NCI-H2171 (cell line): Measurements from ENCODE around the gene SAMD4A.
A peak's percentile ranks its signal among the peaks of the same experiment; 100 is the strongest.
"Not testable (repeated sequence)": the region's sequence is repeated elsewhere in the genome, so short reads cannot be mapped to it uniquely, and the experiment has no call there.

ENCODE experiments used
- DNase-seq: peaks from one replicate; lab custom pipeline; 2025; lab: John Stamatoyannopoulos, UW

SAMD4A gene

GRCh38 chr14:54784657-54785056 lies 217.7 kb downstream of the SAMD4A start:
- DNase-seq, result no peak

GRCh38 chr14:54785136-54785777 lies 218.3 kb downstream of the SAMD4A start:
- no peak for DNase-seq

GRCh38 chr14:54785778-54786770 lies 219.1 kb downstream of the SAMD4A start:
- no peak for DNase-seq

- no peak for DNase-seq
Measured at GRCh38 chr14:54786838-54787237, 219.9 kb downstream of the SAMD4A start.

- DNase-seq, result no peak
Measured at GRCh38 chr14:54787261-54787660, 220.3 kb downstream of the SAMD4A start.

- no peak for DNase-seq
Measured at GRCh38 chr14:54788701-54789100, 221.8 kb downstream of the SAMD4A start.

- no peak for DNase-seq
Measured at GRCh38 chr14:54789166-54789565, 222.2 kb downstream of the SAMD4A start.

- no peak for DNase-seq
Measured at GRCh38 chr14:54789781-54790480, 223.0 kb downstream of the SAMD4A start.

GRCh38 chr14:54791001-54791400 lies 224.1 kb downstream of the SAMD4A start:
- no peak for DNase-seq

GRCh38 chr14:54792288-54792687 lies 225.4 kb downstream of the SAMD4A start:
- no peak for DNase-seq

- no peak for DNase-seq
Measured at GRCh38 chr14:54794159-54794558, 227.2 kb downstream of the SAMD4A start.

- no peak for DNase-seq
Measured at GRCh38 chr14:54794796-54795195, 227.9 kb downstream of the SAMD4A start.

- no peak for DNase-seq
Measured at GRCh38 chr14:54796961-54797360, 230.0 kb downstream of the SAMD4A start.

- no peak for DNase-seq
Measured at GRCh38 chr14:54797556-54797955, 230.6 kb downstream of the SAMD4A start.

GRCh38 chr14:54797986-54798385 lies 231.1 kb downstream of the SAMD4A start:
- no peak for DNase-seq

- DNase-seq, result no peak
Measured at GRCh38 chr14:54798465-54799124, 231.7 kb downstream of the SAMD4A start.

GRCh38 chr14:54801482-54801881 lies 234.6 kb downstream of the SAMD4A start:
- not testable (repeated sequence) for DNase-seq

- no peak for DNase-seq
Measured at GRCh38 chr14:54803396-54803795, 236.5 kb downstream of the SAMD4A start.

- no peak for DNase-seq
Measured at GRCh38 chr14:54803926-54804537, 237.1 kb downstream of the SAMD4A start.

- DNase-seq, result peak; percentile 30
Measured at GRCh38 chr14:54804538-54805041, 237.7 kb downstream of the SAMD4A start.

- DNase-seq, result no peak
Measured at GRCh38 chr14:54805070-54805444, 238.1 kb downstream of the SAMD4A start.
